ENCODE results near the gene MPND. TPM values are rescaled to one million over a fixed set of nuclear protein-coding genes. Genes with fewer than 3 reads are reported as not detected.

The MPND gene
- total and polyA plus RNA-seq, 8 donors, result 2.2 to 25.0 (median 21.2) TPM

DNA sequence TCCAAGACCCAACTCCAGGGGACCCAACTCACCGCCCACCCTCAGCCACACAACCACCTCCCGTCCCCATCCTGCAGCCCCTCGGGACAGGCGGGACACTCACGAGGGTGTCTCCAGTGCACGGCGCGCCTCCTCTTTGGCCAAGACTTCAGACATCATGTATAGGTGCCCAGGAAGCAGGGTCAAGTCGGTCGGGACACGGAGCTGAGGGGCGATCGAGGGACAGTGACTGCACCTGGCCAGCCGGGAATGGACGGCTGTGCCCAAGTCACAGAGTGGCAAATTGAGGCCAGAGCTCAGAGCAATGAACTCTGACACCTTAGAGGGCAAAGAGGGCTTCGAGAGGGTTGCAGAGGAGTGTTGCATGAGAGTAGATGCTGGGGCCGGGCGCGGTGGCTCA, 13.5 kb upstream of the MPND start:
- Histone ChIP-seq H3K36me3 (no peaks in the 10 kb centered on the region), H3K9me3 (no peaks in the 10 kb centered on the region), H3K27me3 (peaks cover 0 to 39% (median 0%) of the 10 kb centered on the region in 3 donors), H3K27ac (no peak overlapping the region), H3K4me3 (no peak overlapping the region), H3K4me1 (peaks cover 21 to 29% (median 28%) of the 10 kb centered on the region in 4 donors)
- TF ChIP-seq POLR2A (IDR thresholded peaks at IDR 0.05), result no peak
- TF ChIP-seq POLR2AphosphoS5 (IDR thresholded peaks at IDR 0.05), result no peak
- no peak for TF ChIP-seq EP300 (IDR thresholded peaks at IDR 0.05)
- TF ChIP-seq CTCF (IDR thresholded peaks at IDR 0.05), result no peak
- intact Hi-C loops (cut with DNase I; ENCODE audit: low total_unique reads), result no loop called here
- WGBS, 5 donors, result 88 to 98% (median 96%) methylated on average over 10 to 19 of the region's 19 CpGs
- DNase-seq, result no peak

DNA sequence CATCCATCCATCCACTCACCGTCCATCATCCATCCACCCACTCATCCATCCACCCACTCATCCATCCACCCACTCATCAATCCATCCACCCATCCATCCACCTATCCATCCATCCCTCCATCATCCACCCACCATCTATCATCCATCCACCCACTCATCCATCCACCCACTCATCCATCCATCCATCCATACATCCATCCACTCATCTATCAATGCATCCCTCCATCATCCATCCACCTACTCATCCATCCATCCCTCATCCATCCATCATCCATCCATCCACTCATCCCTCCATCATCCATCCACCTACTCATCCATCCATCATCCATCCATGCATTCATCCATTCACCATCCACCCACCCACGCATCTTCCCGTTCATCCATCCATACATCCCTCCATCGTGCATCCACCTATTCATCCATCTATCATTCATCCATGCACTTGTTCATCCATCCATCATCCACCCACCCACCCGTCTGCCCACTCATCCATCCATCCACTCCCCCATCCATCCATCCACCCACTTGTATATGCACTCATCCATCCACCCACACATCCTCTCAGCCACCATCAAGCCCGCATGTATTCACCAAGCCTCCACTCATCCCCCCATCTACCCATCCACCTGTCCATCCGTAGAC, 8.3 kb upstream of the MPND start:
- H3K9me3 ChIP-seq, result no peaks in the 10 kb centered on the region
- H3K27ac ChIP-seq, result no peak overlapping the region
- no peaks in the 10 kb centered on the region for H3K27me3 ChIP-seq
- TF ChIP-seq EP300 (IDR thresholded peaks at IDR 0.05) (no peak), POLR2AphosphoS5 (IDR thresholded peaks at IDR 0.05) (no peak), POLR2A (IDR thresholded peaks at IDR 0.05) (no peak), CTCF (IDR thresholded peaks at IDR 0.05) (no peak)
- 95 to 97% (median 96%) methylated on average over 7 of the region's 7 CpGs for WGBS, 5 donors
- intact Hi-C loops (cut with DNase I; ENCODE audit: low total_unique reads), result no loop called here
- no peak for DNase-seq
- H3K4me3 ChIP-seq, result no peak overlapping the region
- no peaks in the 10 kb centered on the region for H3K36me3 ChIP-seq
- peaks cover 0 to 19% (median 18%) of the 10 kb centered on the region in 4 donors for H3K4me1 ChIP-seq

DNA sequence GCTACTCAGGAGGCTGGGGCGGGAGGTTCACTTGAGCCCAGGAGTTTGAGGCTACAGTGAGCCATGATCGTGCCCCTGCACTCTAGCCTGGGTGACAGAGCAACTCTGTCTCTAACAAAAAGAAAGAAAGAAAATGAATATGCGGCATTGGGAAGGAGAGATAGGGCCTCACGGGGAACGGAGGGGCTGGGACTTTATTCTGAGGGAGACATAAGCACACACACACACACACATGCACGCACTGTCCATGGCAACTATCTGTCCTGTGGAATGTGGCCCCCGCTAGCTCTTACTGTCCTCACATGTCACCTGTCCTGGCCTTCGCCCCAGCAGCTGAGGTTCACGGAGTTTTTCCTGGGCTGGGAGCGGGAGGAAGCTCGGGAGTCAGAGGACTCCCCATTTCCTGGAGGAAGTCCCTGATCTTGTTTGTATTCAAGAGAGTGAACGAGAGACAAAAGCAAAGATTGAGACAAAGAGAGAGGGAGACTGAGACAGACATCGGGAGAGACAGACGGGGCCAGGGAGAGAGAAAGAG, 5.4 kb upstream of the MPND start:
- WGBS, 5 donors, result 7 to 19% (median 14%) methylated on average over 14 of the region's 14 CpGs
- no peaks in the 10 kb centered on the region for H3K27me3 ChIP-seq
- intact Hi-C loops (cut with DNase I; ENCODE audit: low total_unique reads), result no loop called here
- H3K4me1 ChIP-seq, result peaks cover 4 to 25% (median 23%) of the 10 kb centered on the region in 4 donors
- peak overlapping the region; percentile 32 to 87 (median 78) for H3K27ac ChIP-seq
- H3K4me3 ChIP-seq, result peak overlapping the region; percentile 47 to 60 (median 50)
- DNase-seq, result peak; percentile 33 to 62
- TF ChIP-seq EP300 (IDR thresholded peaks at IDR 0.05) (no peak), CTCF (IDR thresholded peaks at IDR 0.05) (no peak), POLR2AphosphoS5 (IDR thresholded peaks at IDR 0.05) (no peak), POLR2A (IDR thresholded peaks at IDR 0.05) (no peak)
- no peaks in the 10 kb centered on the region for H3K9me3 ChIP-seq
- H3K36me3 ChIP-seq, result no peaks in the 10 kb centered on the region

DNA sequence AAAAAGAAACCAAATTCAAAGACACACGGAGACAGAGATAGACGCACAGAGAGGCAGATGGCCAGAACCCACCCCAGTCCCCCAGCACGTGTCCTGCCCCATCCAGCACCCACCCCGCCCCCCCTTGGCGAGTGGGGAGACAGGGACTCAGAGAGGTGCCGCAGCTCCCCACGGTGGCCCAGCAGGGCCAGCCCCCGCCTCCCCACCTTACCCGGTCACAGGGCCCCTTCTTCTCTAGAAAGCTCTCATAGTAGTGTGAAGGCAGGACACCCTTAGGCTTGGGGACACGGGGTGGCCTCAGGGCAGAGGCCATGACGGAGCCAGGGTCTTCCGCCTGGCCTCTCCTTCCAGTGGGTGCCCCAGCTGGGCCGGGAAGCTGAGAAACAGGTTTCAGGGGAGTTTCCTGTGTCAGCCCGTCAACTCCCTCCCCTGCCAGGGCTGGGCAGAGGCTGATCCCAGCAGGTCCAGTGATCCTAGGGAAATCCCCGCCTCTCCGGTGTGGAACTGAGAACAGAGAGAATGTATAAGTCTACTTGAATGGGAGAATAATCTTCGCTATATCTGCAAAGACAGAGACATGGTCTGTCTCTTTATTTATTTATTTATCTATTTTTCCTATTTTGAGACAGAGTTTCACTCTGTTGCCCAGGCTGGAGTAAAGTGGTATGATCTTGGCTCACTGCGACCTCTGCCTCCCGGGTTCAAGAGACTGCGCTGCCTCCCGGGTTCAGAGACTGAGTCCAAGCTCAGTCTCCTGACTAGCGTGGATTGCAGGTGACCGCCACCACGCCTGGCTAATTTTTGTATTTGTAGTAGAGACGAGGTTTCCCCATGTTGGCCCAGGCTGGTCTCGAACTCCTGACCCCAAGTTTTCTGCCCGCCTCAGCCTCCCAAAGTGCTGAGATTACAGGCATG, 4.7 kb upstream of the MPND start, which contains the start of gene STAP2:
Gene STAP2 (minus strand): TSS at position 387 of the 915 bp plus-strand sequence. CDS start 74 bp downstream, at position 313.
- WGBS, 5 donors, result 25 to 46% (median 33%) methylated on average over 19 to 27 of the region's 27 CpGs
- intact Hi-C loops (cut with DNase I; ENCODE audit: low total_unique reads), result no loop called here
- Histone ChIP-seq H3K4me1 (peaks cover 4 to 25% (median 23%) of the 10 kb centered on the region in 4 donors), H3K27me3 (no peaks in the 10 kb centered on the region), H3K9me3 (no peaks in the 10 kb centered on the region), H3K4me3 (peak within 1 kb of the TSS; percentile 47 to 60 (median 50)), H3K27ac (peak within 1 kb of the TSS; percentile 32 to 87 (median 78)), H3K36me3 (no peaks in the 10 kb centered on the region)
- no peak for TF ChIP-seq CTCF (IDR thresholded peaks at IDR 0.05)
- peak in 2 of 3 donors; percentile 26 to 54 for TF ChIP-seq POLR2AphosphoS5 (IDR thresholded peaks at IDR 0.05)
- peak; percentile 77 to 91 for DNase-seq

Measured in stomach (tissue), 9 donors.